Transverse colon (tissue), 4 donors: ENCODE data around the gene PUM1. TPM values are rescaled to one million over a fixed set of nuclear protein-coding genes. Genes with fewer than 3 reads are reported as not detected.

Experiments
- DNase-seq: peaks from one replicate; pipeline ENCODE4 v3.0.0-alpha.2; 2019
- H3K27ac ChIP-seq, 4 donors: fragments of 200-600 bp; sonication (generic); 2 replicates each; pipeline ENCODE4 v1.5.1; 2016 to 2018; ENCODE audit warnings: inconsistent platforms in 4 of 4
- H3K27me3 ChIP-seq: fragments of 200-600 bp; sonication (generic); 2 replicates; pipeline ENCODE4 v1.5.1; 2017; ENCODE audit warnings: inconsistent platforms
- H3K36me3 ChIP-seq, 4 donors: fragments of 200-600 bp; sonication (generic); 2 replicates each; pipeline ENCODE4 v1.5.1; 2017 to 2019; ENCODE audit warnings: inconsistent platforms in 4 of 4
- H3K4me1 ChIP-seq, 4 donors: fragments of 200-600 bp; sonication (generic); 2 replicates each; pipeline ENCODE4 v1.5.1; 2017 to 2020; ENCODE audit warnings: inconsistent platforms in 4 of 4
- H3K4me3 ChIP-seq, 4 donors: fragments of 200-600 bp; sonication (generic); 1 replicate in 1 of 4; 2 replicates in 3 of 4; pipeline versions ENCODE4 v1.5.1 to v1.6.1; 2017 to 2019; ENCODE audit warnings: inconsistent platforms in 4 of 4
- H3K9me3 ChIP-seq, 2 donors: fragments of 200-600 bp; sonication (generic); 2 replicates each; pipeline ENCODE4 v1.5.1; 2017 to 2019; ENCODE audit warnings: inconsistent platforms in 2 of 2
- EP300 ChIP-seq: sonication (generic); formaldehyde crosslinking; IDR thresholded peaks from one replicate; pipeline ENCODE4 v1.6.1; 2017; ENCODE audit warnings: antibody characterized with exemption, low read depth
- POLR2A ChIP-seq: fragments of 450-650 bp; IDR thresholded peaks from one replicate; pipeline ENCODE4 v1.6.1; 2016; ENCODE audit warnings: antibody characterized with exemption, mild to moderate bottlenecking, moderate library complexity
- POLR2AphosphoS5 ChIP-seq, 3 donors: sonication (generic); formaldehyde crosslinking; IDR thresholded peaks; one replicate each; pipeline ENCODE4 v1.6.1; 2016; ENCODE audit warnings: antibody characterized with exemption in 3 of 3
- WGBS, 2 donors: methylation state at CpG; one replicate each; pipeline ENCODE4 v1.1.5; 2018; ENCODE audit warnings: low coverage in 1 of 2; 5-methylcytosine and 5-hydroxymethylcytosine counted together
- in situ Hi-C, 4 donors: fragments of 200-750 bp; cut with MboI; loops; one replicate each; pipeline versions ENCODE4 v1.15.0 to v1.15.1; 2017; ENCODE audit warnings: low sequenced_read_pairs in 3 of 4, low pct_ligation_motif_present in 1 of 4, low pct_unique_long_range_greater_than_20kb in 1 of 4
- intact Hi-C: fragments of 100-400 bp; cut with DNase I; formaldehyde crosslinking; loops from one replicate; pipeline ENCODE4 v1.15.1; 2023; ENCODE audit warnings: low total_unique reads
- total RNA-seq, 4 donors: library from RNA; depleted of rRNA; stranded (reverse); fragments of >200 nt; gene quantifications; one replicate each; pipeline ENCODE4 v1.1.0, GENCODE V29; 2016
- TF ChIP-seq, protein P1 (sequence below), 5 experiments: fragments of 200-600 bp in 3 of 5; fragments of 450-650 bp in 2 of 5; sonication (generic) in 3 of 5; IDR thresholded peaks; 1 replicate in 2 of 5; 2 replicates in 3 of 5; pipeline ENCODE4 v1.5.1; 2016 to 2017; ENCODE audit warnings: antibody characterized with exemption in 5 of 5, inconsistent platforms in 3 of 5, mild to moderate bottlenecking in 2 of 5, moderate library complexity in 1 of 5

The PUM1 gene
- total RNA-seq, 4 donors from 2014 or later = 73.6 to 201 (median 78.5) TPM

DNA sequence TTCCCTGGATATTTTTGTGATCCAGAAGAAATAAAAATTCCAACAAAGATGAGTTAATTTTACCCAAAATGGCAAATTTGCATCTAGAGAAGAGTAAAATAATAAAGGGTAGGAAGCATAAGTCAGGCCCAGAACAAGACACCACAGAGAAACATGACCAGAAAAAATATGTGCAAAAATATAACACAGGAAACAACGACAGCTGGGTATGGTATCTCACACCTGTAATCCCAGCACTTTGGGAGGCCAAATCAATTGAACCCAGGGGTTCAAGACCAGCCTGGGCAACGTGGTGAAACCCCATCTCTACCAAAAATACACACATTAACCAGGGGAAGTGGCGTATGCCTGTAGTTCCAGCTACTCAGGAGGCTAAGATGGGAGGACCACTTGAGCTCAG, 117.2 kb downstream of the PUM1 start:
- WGBS, 2 donors = 73 to 92% methylated on average over 2 to 3 of the region's 3 CpGs
- no peak for DNase-seq
- no peaks in the 10 kb centered on the region for H3K27me3 ChIP-seq
- no peak overlapping the region for H3K27ac ChIP-seq
- H3K4me1 ChIP-seq = no peaks in the 10 kb centered on the region
- peaks cover 0 to 72% (median 31%) of the 10 kb centered on the region in 4 donors for H3K36me3 ChIP-seq
- no peak overlapping the region for H3K4me3 ChIP-seq
- TF ChIP-seq POLR2AphosphoS5 (IDR thresholded peaks at IDR 0.05) (no peak), EP300 (no peak), POLR2A (no peak)
- TF ChIP-seq, protein P1, sequence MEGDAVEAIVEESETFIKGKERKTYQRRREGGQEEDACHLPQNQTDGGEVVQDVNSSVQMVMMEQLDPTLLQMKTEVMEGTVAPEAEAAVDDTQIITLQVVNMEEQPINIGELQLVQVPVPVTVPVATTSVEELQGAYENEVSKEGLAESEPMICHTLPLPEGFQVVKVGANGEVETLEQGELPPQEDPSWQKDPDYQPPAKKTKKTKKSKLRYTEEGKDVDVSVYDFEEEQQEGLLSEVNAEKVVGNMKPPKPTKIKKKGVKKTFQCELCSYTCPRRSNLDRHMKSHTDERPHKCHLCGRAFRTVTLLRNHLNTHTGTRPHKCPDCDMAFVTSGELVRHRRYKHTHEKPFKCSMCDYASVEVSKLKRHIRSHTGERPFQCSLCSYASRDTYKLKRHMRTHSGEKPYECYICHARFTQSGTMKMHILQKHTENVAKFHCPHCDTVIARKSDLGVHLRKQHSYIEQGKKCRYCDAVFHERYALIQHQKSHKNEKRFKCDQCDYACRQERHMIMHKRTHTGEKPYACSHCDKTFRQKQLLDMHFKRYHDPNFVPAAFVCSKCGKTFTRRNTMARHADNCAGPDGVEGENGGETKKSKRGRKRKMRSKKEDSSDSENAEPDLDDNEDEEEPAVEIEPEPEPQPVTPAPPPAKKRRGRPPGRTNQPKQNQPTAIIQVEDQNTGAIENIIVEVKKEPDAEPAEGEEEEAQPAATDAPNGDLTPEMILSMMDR (IDR thresholded peaks at IDR 0.05) = no peak
- intact Hi-C loops = no loop called here
- in situ Hi-C loops = no loop called here
- H3K9me3 ChIP-seq = no peaks in the 10 kb centered on the region

DNA sequence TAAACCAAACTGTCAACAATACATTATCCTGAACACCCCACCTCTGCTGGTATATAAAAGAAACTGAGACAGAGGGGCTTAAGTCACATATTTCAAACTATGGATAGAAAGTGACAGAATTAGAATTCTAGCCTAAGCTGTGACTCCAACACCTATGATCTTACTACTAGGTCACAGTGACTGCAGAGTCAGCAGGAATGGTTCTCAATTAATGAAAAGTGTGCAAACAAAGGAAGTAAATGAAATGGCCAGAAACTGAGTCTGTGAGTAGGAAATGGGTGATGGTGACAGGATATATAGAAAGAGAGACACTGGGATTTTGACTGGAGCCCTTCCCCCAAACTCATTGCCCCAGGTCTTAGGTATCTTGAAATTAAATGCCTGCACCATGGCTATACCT, 118.3 kb downstream of the PUM1 start:
- Histone ChIP-seq H3K9me3 (no peaks in the 10 kb centered on the region), H3K27me3 (no peaks in the 10 kb centered on the region), H3K36me3 (peaks cover 0 to 65% (median 27%) of the 10 kb centered on the region in 4 donors), H3K27ac (no peak overlapping the region), H3K4me1 (peaks cover 0 to 6% (median 1%) of the 10 kb centered on the region in 4 donors), H3K4me3 (no peak overlapping the region)
- no peak for DNase-seq
- in situ Hi-C loops = no loop called here
- no peak for TF ChIP-seq EP300
- no peak for TF ChIP-seq POLR2AphosphoS5 (IDR thresholded peaks at IDR 0.05)
- TF ChIP-seq, protein P1 (IDR thresholded peaks at IDR 0.05) = no peak
- no peak for TF ChIP-seq POLR2A
- intact Hi-C loops = no loop called here

DNA sequence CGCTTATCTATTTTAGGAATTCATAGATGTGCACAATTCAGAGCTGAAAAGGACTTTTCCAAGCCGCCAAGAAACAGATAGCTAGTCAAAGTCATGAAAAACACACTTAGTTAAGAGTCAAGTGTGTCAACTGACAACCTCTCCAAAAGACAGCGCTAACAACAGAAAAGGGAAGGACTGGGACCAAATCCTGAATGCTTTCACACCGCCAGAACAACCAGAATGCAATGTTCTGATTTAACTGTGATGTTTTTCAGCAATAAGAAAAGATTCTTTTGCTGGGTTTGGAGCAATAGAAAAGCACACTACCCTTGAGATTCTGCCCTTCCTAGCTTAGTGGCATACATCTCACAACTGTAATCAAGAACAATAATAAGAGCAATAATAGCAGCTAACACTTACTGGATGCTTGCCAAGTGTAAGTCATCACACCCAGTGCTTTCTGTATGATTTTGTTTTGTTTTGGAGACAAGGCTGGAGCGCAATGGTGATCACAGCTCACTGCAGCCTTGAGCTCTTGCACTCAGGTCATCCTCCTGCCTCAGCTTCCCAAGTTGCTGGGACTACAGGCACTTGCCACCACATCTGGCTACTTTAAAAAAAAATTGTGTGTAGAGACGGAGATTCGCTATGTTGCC, 123.1 kb downstream of the PUM1 start:
- Histone ChIP-seq H3K4me3 (no peak overlapping the region), H3K27me3 (no peaks in the 10 kb centered on the region), H3K9me3 (no peaks in the 10 kb centered on the region), H3K27ac (no peak overlapping the region), H3K4me1 (peaks cover 0 to 6% (median 1%) of the 10 kb centered on the region in 4 donors), H3K36me3 (peaks cover 0 to 63% (median 27%) of the 10 kb centered on the region in 4 donors)
- WGBS, 2 donors = 90 to 92% methylated on average over 2 to 7 of the region's 7 CpGs
- no peak for DNase-seq
- no peak for TF ChIP-seq POLR2AphosphoS5 (IDR thresholded peaks at IDR 0.05)
- TF ChIP-seq, protein P1 (IDR thresholded peaks at IDR 0.05) = no peak
- no peak for TF ChIP-seq POLR2A
- TF ChIP-seq EP300 = no peak
- intact Hi-C loops = no loop called here
- in situ Hi-C loops = no loop called here

DNA sequence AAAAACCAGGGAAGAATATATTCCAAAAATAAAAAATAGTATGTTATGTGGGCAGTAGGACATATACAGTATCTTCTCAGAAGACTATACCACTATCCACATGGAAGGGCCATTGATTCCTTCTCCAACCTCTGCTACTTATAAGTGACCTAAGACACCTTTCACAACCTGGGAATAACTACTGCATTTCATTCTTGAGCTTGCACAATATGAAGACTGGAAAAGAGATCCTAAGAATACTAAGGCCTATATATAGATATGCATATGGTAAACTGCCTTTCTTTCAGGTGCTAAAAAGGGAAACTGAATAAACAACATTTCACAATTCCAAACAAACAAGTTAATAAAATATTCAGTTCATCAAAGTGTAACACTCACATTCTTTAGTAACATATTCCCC, 125.0 kb downstream of the PUM1 start:
- TF ChIP-seq POLR2A = no peak
- TF ChIP-seq, protein P1 (IDR thresholded peaks at IDR 0.05) = no peak
- Histone ChIP-seq H3K36me3 (peaks cover 0 to 71% (median 26%) of the 10 kb centered on the region in 4 donors), H3K4me1 (peaks cover 0 to 6% (median 1%) of the 10 kb centered on the region in 4 donors), H3K27ac (no peak overlapping the region), H3K9me3 (no peaks in the 10 kb centered on the region), H3K27me3 (no peaks in the 10 kb centered on the region), H3K4me3 (no peak overlapping the region)
- intact Hi-C loops (no loop called here), in situ Hi-C loops (no loop called here)
- DNase-seq = no peak
